Measurements from ENCODE around the gene MYH11.

The MYH11 gene

DNA sequence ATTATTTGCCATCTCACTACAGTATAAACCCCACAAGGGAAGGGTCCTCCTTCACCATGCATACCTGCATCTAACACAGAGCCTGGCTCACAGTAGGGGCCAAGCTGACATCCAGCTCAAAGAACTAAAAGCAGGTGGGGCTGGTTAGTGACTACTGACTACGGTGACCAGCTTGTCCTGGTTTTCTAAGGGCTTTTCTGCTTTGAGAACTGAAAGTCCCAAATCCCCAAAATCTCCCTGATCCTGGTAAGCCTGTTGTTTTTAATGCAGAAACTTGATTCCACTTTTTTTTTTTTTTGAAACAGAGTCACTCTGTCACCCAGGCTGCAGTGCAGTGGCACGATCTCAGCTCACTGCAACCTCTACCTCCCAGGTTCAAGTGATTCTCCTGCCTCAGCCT is 117.4 kb downstream of the MYH11 start:
- TF ChIP-seq CTCF (IDR thresholded peaks at IDR 0.05; ENCODE audit: poor library complexity, severe bottlenecking): no peak
- Histone ChIP-seq H3K36me3 (ENCODE audit: low read depth) (no peaks in the 10 kb centered on the region), H3K27me3 (ENCODE audit: insufficient read depth, poor library complexity, severe bottlenecking) (no peaks in the 10 kb centered on the region), H3K4me1 (ENCODE audit: insufficient read depth, poor library complexity, severe bottlenecking) (no peaks in the 10 kb centered on the region), H3K27ac (ENCODE audit: poor library complexity, severe bottlenecking) (no peak overlapping the region), H3K4me3 (ENCODE audit: severe bottlenecking) (no peak overlapping the region), H3K9me3 (ENCODE audit: severe bottlenecking) (no peaks in the 10 kb centered on the region)
- DNase-seq (ENCODE audit: low spot score) (no peak), ATAC-seq (ENCODE audit: low read depth) (no peak)

GRCh38 chr16:15737140-15737644 is 119.6 kb downstream of the MYH11 start:
- H3K9me3 ChIP-seq (ENCODE audit: severe bottlenecking): no peaks in the 10 kb centered on the region
- no peaks in the 10 kb centered on the region for H3K36me3 ChIP-seq (ENCODE audit: low read depth)
- no peak for TF ChIP-seq CTCF (IDR thresholded peaks at IDR 0.05; ENCODE audit: poor library complexity, severe bottlenecking)
- no peaks in the 10 kb centered on the region for H3K4me1 ChIP-seq (ENCODE audit: insufficient read depth, poor library complexity, severe bottlenecking)
- ATAC-seq (ENCODE audit: low read depth) (no peak), DNase-seq (ENCODE audit: low spot score) (no peak)
- no peak overlapping the region for H3K27ac ChIP-seq (ENCODE audit: poor library complexity, severe bottlenecking)
- H3K4me3 ChIP-seq (ENCODE audit: severe bottlenecking): no peak overlapping the region
- no peaks in the 10 kb centered on the region for H3K27me3 ChIP-seq (ENCODE audit: insufficient read depth, poor library complexity, severe bottlenecking)

DNA sequence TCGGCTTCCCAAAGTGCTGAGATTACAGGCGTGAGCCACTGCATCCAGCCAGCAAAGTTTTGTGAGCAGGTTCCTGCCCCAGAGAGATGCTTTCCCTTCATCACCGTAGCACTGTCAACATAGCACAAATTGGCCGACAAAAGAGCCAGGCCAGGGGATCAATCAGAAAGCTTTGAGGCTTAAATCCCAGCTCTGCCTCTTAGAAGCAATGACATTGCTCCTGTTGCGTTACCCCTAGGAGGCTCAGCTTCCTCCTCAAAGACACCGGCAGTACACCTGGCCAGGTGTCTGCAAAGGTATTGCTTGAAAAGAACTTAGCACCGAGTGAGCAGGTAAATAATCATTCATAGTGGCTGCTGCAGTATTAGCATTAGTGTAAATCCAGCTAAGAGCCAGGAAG is 120.3 kb downstream of the MYH11 start:
- Histone ChIP-seq H3K9me3 (ENCODE audit: severe bottlenecking) (no peaks in the 10 kb centered on the region), H3K27me3 (ENCODE audit: insufficient read depth, poor library complexity, severe bottlenecking) (no peaks in the 10 kb centered on the region), H3K4me3 (ENCODE audit: severe bottlenecking) (no peak overlapping the region), H3K4me1 (ENCODE audit: insufficient read depth, poor library complexity, severe bottlenecking) (no peaks in the 10 kb centered on the region), H3K36me3 (ENCODE audit: low read depth) (no peaks in the 10 kb centered on the region), H3K27ac (ENCODE audit: poor library complexity, severe bottlenecking) (no peak overlapping the region)
- TF ChIP-seq CTCF (IDR thresholded peaks at IDR 0.05; ENCODE audit: poor library complexity, severe bottlenecking): no peak
- no peak for ATAC-seq (ENCODE audit: low read depth)
- no peak for DNase-seq (ENCODE audit: low spot score)

DNA sequence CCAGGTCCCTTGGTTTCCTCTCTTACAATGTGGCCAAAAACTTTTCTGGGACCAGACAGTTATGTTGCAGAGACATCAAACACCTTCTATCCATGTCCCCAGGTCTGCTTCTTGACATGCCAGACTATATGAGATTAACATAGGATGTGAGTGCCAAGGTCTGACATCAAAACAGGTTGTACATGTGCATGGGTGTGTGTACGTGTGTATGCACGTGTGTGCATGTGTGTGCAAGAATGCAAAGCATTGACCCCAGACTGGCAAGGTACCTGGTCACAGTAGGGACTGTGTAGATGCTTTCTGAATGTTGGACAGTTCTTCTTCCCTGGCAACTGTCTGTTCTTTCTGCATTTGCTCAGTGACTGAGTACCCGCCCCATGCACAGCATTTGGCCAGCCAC is 121.2 kb downstream of the MYH11 start:
- Histone ChIP-seq H3K4me1 (ENCODE audit: insufficient read depth, poor library complexity, severe bottlenecking) (no peaks in the 10 kb centered on the region), H3K36me3 (ENCODE audit: low read depth) (no peaks in the 10 kb centered on the region), H3K27ac (ENCODE audit: poor library complexity, severe bottlenecking) (no peak overlapping the region), H3K4me3 (ENCODE audit: severe bottlenecking) (no peak overlapping the region), H3K9me3 (ENCODE audit: severe bottlenecking) (no peaks in the 10 kb centered on the region), H3K27me3 (ENCODE audit: insufficient read depth, poor library complexity, severe bottlenecking) (no peaks in the 10 kb centered on the region)
- no peak for ATAC-seq (ENCODE audit: low read depth)
- DNase-seq (ENCODE audit: low spot score): no peak
- TF ChIP-seq CTCF (IDR thresholded peaks at IDR 0.05; ENCODE audit: poor library complexity, severe bottlenecking): no peak

GRCh38 chr16:15732416-15732815 is 124.4 kb downstream of the MYH11 start:
- ATAC-seq (ENCODE audit: low read depth) (peak; percentile 9; the same call in 1 of the 3 replicates), DNase-seq (ENCODE audit: low spot score) (no peak)
- H3K27ac ChIP-seq (ENCODE audit: poor library complexity, severe bottlenecking): no peak overlapping the region
- no peaks in the 10 kb centered on the region for H3K4me1 ChIP-seq (ENCODE audit: insufficient read depth, poor library complexity, severe bottlenecking)
- no peaks in the 10 kb centered on the region for H3K36me3 ChIP-seq (ENCODE audit: low read depth)
- H3K4me3 ChIP-seq (ENCODE audit: severe bottlenecking): no peak overlapping the region
- no peaks in the 10 kb centered on the region for H3K27me3 ChIP-seq (ENCODE audit: insufficient read depth, poor library complexity, severe bottlenecking)
- no peaks in the 10 kb centered on the region for H3K9me3 ChIP-seq (ENCODE audit: severe bottlenecking)
- no peak for TF ChIP-seq CTCF (IDR thresholded peaks at IDR 0.05; ENCODE audit: poor library complexity, severe bottlenecking)

All from RWPE2 (cell line).